Neutrophil (primary cell): ENCODE data around the gene GPRIN2.

ENCODE experiments used
- H3K27ac ChIP-seq: fragments of 200-600 bp; sonication (generic); 2 replicates; pipeline ENCODE4 v1.5.1; 2016; ENCODE audit warnings: mild to moderate bottlenecking, moderate library complexity
- H3K27me3 ChIP-seq: fragments of 200-600 bp; sonication (generic); 2 replicates; pipeline ENCODE4 v1.6.0; 2016; ENCODE audit warnings: mild to moderate bottlenecking
- H3K36me3 ChIP-seq: fragments of 200-600 bp; sonication (generic); 2 replicates; pipeline ENCODE4 v1.5.1; 2017
- H3K4me1 ChIP-seq, 2 experiments: fragments of 200-600 bp in 1 of 2; sonication (generic) in 1 of 2; 1 replicate in 1 of 2; 2 replicates in 1 of 2; pipeline versions ENCODE4 v1.5.1 to v1.6.1; 2013 to 2016; ENCODE audit warnings: low read depth in 1 of 2, low read length in 1 of 2, mild to moderate bottlenecking in 1 of 2, moderate library complexity in 1 of 2; ENCODE audit not compliant: control insufficient read depth in 1 of 2, insufficient read depth in 1 of 2
- H3K4me3 ChIP-seq, 2 experiments: fragments of 200-600 bp in 1 of 2; sonication (generic) in 1 of 2; 1 replicate in 1 of 2; 2 replicates in 1 of 2; pipeline ENCODE4 v1.5.1; 2013 to 2016; ENCODE audit warnings: low read depth in 1 of 2, low read length in 1 of 2, mild to moderate bottlenecking in 1 of 2, moderate library complexity in 1 of 2
- H3K9me3 ChIP-seq: fragments of 200-600 bp; sonication (generic); 2 replicates; pipeline ENCODE4 v1.5.1; 2016
- TF ChIP-seq, protein P1 (sequence below): fragments of 200-600 bp; sonication (generic); IDR thresholded peaks from 2 replicates; pipeline ENCODE4 v1.5.1; 2016; ENCODE audit warnings: antibody characterized with exemption

Gene GPRIN2

GRCh38 chr10:46523119-46523961 is 33.1 kb downstream of the GPRIN2 start:
- Histone ChIP-seq H3K4me1 (no peaks in the 10 kb centered on the region), H3K27ac (no peak overlapping the region), H3K9me3 (no peaks in the 10 kb centered on the region), H3K4me3 (no peak overlapping the region), H3K36me3 (no peaks in the 10 kb centered on the region), H3K27me3 (no peaks in the 10 kb centered on the region)
- TF ChIP-seq, protein P1, sequence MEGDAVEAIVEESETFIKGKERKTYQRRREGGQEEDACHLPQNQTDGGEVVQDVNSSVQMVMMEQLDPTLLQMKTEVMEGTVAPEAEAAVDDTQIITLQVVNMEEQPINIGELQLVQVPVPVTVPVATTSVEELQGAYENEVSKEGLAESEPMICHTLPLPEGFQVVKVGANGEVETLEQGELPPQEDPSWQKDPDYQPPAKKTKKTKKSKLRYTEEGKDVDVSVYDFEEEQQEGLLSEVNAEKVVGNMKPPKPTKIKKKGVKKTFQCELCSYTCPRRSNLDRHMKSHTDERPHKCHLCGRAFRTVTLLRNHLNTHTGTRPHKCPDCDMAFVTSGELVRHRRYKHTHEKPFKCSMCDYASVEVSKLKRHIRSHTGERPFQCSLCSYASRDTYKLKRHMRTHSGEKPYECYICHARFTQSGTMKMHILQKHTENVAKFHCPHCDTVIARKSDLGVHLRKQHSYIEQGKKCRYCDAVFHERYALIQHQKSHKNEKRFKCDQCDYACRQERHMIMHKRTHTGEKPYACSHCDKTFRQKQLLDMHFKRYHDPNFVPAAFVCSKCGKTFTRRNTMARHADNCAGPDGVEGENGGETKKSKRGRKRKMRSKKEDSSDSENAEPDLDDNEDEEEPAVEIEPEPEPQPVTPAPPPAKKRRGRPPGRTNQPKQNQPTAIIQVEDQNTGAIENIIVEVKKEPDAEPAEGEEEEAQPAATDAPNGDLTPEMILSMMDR = no peak

GRCh38 chr10:46522295-46523118 is 34.0 kb downstream of the GPRIN2 start:
- Histone ChIP-seq H3K36me3 (no peaks in the 10 kb centered on the region), H3K27ac (no peak overlapping the region), H3K9me3 (no peaks in the 10 kb centered on the region), H3K4me1 (no peaks in the 10 kb centered on the region), H3K27me3 (no peaks in the 10 kb centered on the region), H3K4me3 (no peak overlapping the region)
- TF ChIP-seq, protein P1 = no peak

DNA sequence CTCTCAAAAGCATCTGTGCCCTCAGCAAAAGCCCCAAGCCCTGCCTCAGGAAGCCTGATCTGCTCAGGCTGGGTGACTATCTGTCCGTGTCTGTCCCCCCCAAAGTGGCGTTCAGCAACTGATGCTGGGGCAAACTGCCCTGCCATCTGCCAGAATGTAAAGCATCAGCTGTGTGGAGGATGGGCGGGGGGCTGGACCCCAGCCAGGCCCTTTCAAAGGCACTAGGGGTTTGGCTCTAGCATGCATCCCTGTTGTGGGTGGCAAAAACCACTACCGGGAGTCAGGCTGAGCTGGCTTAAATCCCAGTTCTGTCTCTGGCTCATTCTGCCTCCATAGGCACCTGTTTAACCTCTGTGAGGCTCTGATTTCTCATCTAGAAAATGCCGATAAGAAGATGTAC is 35.5 kb downstream of the GPRIN2 start:
- Histone ChIP-seq H3K36me3 (no peaks in the 10 kb centered on the region), H3K27me3 (no peaks in the 10 kb centered on the region), H3K4me1 (no peaks in the 10 kb centered on the region), H3K9me3 (no peaks in the 10 kb centered on the region), H3K4me3 (no peak overlapping the region), H3K27ac (no peak overlapping the region)
- TF ChIP-seq, protein P1 = no peak

DNA sequence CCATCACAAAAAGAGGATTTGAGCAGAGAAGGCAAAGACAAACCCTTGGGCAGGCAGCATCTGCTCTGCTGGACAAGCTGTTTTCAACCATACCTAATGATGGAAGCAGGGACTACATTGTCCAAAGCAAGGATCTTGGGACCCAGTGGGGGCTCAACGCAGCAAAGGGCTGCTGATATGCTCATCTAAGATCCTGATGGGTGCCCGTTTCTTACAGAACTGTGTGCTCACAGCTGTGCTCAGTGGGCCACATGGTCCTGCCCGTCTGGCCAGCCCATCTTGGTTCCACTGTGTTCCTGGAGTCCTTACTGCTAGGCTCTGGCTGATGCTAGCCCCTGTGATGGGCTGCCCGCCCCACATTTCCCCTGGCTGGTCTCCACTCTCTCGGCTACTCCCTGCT is 36.1 kb downstream of the GPRIN2 start:
- Histone ChIP-seq H3K36me3 (no peaks in the 10 kb centered on the region), H3K4me1 (no peaks in the 10 kb centered on the region), H3K4me3 (no peak overlapping the region), H3K27ac (no peak overlapping the region), H3K9me3 (no peaks in the 10 kb centered on the region), H3K27me3 (peaks cover 5% of the 10 kb centered on the region)
- TF ChIP-seq, protein P1 = no peak

DNA sequence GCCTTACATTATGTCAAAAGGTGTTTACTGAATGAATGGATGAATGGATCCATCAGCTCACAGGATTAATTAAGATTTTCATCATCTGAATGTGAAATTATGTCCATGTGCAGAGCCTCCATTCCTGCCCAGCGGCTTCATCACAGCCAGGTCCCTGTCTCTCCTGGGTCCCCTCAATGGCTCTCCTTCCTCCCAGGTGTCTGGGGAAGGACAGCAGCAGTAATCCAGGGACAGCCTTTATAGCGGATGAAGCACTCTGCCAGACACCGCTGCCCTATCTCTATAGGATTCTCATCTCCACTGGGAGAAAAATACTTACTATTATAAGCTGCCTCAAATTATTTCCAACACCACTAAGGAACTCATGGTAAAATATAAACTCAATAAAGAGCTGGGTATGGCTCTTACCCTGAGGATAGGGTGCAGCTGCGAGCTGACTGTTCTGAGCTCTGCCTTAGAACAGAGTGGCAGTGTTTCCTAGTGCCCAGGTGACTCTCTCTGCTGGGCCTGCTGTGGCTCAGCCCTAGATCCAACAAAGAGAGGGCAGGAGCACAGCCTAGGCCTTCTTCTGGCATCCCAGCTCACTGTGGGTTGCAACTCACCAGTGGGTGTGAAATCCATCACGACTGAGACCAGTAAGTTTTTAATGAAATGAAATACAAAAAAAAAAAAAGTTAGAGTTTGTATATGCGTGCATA is 38.3 kb downstream of the GPRIN2 start:
- TF ChIP-seq, protein P1 = no peak
- no peaks in the 10 kb centered on the region for H3K36me3 ChIP-seq
- no peaks in the 10 kb centered on the region for H3K9me3 ChIP-seq
- no peak overlapping the region for H3K27ac ChIP-seq
- no peaks in the 10 kb centered on the region for H3K4me1 ChIP-seq
- no peak overlapping the region for H3K4me3 ChIP-seq
- H3K27me3 ChIP-seq = peaks cover 5% of the 10 kb centered on the region
